GM18505 (cell line): ENCODE data around the gene PRKCB.
"Not testable (repeated sequence)": the region's sequence is repeated elsewhere in the genome, so short reads cannot be mapped to it uniquely, and the experiment has no call there.

ENCODE experiments used
- ATAC-seq: cut with Tn5 transposase; IDR thresholded peaks from one replicate; pipeline ENCODE4 v1.9.1; 2021; ENCODE audit not compliant: unreplicated experiment
- POLR2A ChIP-seq: IDR thresholded peaks from 4 replicates; pipeline ENCODE4 v1.6.1; 2011; ENCODE audit warnings: borderline replicate concordance; ENCODE audit not compliant: insufficient read depth, insufficient read length; ENCODE audit errors: extremely low read depth

Gene PRKCB

DNA sequence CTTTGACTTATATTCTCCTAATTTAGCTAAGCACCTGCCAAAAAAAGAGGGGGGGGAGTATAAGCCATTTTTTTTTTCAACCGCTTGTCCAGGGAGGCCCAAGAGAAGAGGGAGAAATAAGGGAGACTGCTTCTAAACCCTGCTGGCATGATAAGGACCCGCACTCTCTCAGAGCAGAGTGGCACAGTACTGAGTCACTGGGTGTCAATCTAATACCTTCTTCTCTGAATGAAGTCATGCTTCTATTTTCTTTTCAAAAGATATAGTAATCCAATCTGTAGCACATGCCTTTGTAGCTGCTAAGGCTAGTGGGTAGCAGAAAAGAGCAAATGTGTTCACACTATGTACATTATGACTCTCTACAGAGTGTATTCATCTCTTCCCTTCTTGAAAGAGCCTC is 385.4 kb downstream of the PRKCB start:
- no peak for ATAC-seq
- no peak for TF ChIP-seq POLR2A

DNA sequence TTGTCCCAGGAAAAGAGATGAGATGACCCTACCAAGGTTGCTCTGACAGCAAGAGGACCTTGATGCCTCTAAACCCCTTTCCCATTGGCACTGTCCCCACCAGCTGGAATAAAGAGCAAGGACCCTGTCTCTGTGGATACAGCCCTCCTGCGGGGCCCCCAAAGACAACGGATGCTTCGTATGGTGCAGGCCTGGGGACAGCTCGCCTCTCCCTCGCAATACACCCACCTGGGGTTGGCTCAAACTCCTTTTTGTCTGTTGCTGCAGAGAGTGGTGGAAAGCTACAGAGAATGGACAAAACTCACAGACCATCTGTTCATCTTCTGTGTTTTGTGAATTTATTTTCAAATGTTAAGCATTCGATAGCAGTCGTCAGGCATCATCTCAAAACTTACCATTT is 392.7 kb downstream of the PRKCB start:
- ATAC-seq, result no peak
- no peak for TF ChIP-seq POLR2A

DNA sequence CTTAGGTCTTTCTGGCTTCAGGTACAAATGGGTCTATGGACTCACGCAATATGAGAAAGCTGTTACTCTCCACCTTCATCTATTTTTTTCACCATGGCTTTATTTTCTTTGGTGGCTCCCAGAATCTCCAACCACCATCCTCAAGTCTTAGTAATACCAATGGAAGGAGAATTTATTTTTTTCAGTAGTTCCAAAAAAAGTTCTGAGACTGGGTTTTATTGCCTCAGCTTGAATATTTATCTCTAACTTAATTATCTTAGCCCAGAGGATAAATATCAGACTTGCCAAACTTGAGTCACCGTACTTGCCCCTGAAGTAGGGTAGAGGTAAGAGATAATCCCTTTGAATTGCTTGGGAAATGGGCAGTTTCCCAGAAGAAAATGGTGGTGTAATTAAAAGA is 397.2 kb downstream of the PRKCB start:
- ATAC-seq, result no peak
- TF ChIP-seq POLR2A, result no peak

DNA sequence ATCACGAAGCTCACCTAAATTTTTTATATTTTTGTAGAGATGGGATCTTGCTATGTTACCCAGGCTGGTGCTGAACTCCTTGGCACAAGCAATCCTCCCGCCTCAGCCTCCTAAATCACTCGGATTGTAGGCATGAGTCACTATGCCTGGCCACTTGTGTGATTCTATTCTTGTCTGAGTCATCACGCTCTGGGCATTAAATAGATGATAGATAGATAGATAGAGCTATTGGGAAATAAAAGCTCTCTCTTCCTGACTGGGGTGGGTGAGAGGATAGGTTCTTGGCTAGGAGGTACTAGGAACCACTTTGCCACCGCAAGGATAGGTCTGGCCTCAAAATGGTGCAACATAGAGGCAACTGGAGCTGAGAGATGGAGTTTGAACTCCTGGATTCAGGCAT is 399.0 kb downstream of the PRKCB start:
- ATAC-seq, result no peak
- TF ChIP-seq POLR2A, result no peak

DNA sequence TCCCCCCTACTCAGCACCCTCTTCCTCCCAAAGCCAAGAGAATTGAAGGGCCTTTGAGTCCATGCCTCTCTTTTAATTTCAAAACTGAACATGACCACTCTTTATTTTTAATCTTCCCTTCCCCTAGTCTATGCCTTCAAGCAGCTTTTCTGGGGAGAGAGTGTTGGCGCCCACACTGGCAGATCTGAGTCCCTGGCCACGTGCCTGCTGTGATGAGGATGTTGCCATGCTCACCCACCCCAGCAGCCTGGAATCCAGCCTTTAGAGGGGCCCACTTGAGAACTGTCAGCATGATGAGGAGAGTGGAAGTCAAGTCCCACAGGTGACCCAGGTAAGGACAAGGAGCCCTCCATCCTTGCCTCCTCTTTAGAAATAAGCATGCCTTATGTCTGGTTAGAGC is 400.0 kb downstream of the PRKCB start:
- no peak for TF ChIP-seq POLR2A
- no peak for ATAC-seq

DNA sequence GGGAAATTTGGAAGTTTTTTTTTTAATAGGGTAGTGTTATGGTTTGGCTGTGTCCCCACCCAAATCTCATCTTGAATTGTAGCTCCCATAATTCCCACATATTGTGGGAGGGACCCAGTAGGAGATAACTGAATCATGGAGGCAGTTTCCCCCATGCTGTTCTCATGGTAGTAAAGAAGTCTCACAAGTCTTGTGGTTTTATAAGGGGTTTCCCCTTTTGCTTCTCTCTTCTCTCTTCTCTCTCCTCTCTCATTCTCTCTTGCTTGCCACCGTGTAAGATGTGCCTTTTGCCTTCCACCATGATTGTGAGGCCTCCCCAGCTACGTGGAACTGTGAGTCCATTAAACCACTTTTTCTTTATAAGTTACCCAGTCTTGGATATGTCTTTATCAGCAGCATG is 403.1 kb downstream of the PRKCB start:
- ATAC-seq, result not testable (repeated sequence)

DNA sequence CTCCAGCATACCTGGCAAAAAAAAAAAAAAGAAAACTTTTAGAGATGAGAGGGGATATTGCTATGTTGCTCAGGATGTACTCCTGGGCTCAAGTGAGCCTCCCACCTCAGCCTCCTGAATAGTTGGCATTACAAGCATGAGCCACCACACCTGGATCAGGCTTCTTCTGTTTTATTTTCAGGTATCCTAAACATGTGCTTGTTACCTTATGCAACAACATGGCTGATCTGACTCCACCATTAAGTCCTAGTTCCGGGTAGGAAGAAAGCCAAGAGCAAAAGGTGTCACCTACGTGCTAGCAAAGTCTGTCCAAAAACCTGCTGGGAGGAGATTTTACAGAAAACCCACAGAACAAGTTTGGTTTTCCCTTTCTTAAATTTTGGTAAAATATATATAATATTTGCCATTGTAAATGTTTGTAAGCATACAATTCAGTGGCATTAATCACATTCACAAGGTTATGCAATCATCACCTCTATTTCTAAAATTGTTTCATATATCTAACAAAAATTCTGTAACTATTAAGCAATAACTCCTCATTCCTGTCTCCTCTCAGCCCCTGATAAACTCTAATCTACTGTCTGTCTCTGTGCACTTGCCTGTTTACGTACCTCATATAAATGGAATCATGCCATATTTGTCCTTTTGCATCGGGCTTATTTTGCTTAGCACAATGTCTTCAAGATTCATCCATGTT is 411.3 kb downstream of the PRKCB start:
- TF ChIP-seq POLR2A, result no peak
- ATAC-seq, result no peak

DNA sequence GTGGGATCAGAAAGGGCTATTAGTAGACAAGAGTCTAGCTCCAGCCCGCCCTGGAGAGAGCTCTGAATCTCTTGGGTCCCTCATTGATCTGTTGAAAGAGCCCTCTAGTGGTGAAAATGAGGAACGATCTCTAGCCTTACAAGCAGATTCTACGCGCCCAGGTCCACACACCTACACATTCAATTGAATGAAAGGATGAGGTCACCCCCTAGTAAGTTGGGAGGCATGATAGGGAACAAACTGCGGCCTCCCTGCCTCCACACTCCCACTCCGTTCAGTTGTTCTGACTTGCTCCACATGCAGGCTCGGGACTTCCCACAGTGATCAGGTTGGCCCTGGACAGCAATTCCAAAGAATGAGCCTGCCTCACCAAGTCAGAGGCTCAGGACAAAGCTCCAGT is 417.4 kb downstream of the PRKCB start:
- TF ChIP-seq POLR2A, result no peak
- ATAC-seq, result no peak

DNA sequence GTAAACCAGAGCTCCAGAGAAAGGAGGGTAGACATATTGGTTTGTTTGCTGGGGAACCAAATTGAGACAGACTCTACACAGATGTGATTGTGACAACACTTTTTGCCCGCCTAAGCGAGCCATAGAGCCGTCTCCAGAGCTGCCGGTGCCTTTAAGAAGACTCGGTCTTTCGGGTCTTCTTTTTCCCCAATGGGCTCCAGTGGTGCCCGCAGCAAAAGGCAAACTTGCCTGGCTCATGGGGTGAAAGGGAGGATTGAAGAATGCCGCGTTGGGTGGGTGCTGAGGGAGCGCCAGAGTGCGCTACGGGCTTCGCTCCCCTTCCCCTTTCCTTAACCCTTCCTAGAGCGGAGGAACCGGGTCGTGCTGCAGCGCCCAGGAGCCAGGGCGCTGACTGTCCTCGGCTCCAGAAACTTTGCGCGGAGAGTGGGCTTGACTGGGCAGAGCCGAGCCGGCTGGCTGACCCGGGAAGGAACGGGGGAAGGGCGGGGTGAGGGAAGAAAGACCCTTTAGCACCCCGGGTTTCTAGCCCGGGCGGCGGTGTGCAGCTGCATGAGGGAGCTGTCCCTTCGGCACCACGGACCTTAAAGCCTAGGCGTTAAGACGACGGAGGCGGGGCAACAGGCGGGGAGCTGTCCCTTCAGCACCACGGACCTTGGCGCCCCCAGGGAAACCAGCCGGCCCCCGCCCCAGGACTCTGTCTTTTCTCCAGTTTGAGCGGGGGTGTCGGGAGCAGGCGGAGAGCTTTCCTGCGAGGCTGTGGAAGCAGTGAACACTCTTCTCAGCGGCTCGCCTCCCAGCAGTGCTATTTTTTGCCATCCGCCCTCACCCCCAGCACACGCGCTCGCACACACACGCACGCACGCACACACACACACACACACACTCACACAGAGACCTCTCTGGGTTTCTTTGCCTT is 419.9 kb downstream of the PRKCB start, which contains the start of gene CACNG3:
Gene CACNG3, plus strand, starts transcription at position 880 of the 916 bp plus-strand sequence. CDS start 420 bp downstream, outside the sequence.
- ATAC-seq, result no peak
- no peak for TF ChIP-seq POLR2A

DNA sequence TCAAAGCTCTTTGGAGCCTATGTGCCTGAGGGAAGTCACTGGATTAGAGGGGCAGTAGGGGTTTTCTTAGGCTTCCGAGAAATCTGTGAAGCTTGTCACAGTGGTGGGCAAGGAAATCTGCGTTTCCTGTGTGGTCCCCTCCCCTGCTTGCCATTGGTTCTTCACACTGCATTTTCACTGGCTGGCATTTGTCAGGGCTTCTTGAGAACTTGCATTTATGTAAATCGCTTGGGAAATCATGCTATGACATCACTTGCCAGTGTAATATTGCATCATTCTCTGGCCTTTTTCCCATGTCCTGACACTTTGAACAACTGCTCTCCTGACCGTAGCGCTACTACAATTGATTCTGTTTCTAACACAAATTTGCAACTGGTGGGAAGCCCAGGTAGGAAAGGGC is 422.2 kb downstream of the PRKCB start:
- no peak for TF ChIP-seq POLR2A
- ATAC-seq, result no peak

DNA sequence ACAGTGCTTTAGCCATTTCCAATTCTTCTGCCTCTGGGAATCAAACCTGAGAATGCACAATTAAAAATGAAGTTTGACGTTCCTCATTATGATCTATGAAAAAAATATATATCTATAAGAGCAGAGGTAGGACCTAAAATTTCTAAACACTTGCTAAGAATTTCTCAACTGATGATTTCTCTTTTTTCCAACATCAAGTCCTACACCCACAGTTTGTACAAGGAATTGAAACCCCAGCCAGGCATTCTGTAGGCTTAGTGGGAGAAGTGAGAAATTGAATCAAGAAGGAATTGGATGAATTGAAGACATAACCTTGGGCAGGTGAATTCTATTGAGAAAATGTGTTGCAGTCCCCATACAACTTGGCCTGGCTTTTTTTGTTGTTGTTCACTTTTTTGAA is 423.0 kb downstream of the PRKCB start:
- TF ChIP-seq POLR2A, result no peak
- no peak for ATAC-seq

DNA sequence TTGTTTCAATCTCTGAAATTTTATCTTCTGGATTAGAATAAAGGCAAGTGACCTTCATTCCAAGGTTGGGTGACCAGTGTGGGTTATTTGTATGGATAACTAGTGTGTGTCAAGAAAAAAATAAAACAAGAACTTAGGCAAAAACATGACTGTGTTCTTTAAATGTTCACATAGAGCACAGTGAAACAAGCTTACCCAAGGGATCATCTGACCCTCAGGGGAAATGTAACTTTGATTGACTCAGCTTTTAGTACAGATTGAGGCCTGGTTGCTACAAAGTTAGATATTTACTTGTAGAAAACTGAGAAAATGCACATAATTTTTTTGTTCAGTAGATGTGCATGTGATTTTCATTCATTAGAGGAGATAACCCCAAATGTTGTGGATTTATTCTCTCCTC is 427.0 kb downstream of the PRKCB start:
- no peak for TF ChIP-seq POLR2A
- ATAC-seq, result no peak
